ENCODE measurements around the gene PPP1CA.
A peak's percentile ranks its signal among the peaks of the same experiment; 100 is the strongest.

Gene PPP1CA

DNA sequence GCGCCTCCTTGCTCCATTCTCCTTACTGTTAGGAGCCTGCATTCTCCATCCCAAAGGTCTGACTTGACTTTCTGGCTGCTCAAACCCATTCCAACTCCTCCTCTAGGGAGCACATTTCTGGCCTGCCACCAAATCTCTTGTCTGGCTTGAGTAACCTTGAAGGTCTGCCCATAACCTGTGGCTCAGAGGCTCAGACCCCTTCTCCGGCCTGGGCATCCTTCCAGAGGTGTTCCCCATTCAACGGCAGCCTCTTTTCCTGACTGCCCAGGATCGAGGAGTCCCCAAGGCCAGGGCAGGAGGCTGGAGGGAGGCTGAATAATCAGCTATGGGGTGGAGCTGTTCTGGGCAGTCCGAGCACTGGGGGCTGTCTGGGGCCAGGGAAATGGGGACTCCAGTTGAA is 7.7 kb downstream of the PPP1CA start:
- TF ChIP-seq REST (IDR thresholded peaks at IDR 0.05; ENCODE audit: insufficient read depth in 1 of 2, low read depth in 2 of 2, low read length in 2 of 2) (no peak), POLR2AphosphoS5 (IDR thresholded peaks at IDR 0.05; ENCODE audit: low read depth, low read length) (no peak), TAF1 (IDR thresholded peaks at IDR 0.05; ENCODE audit: borderline replicate concordance, insufficient read depth, low read length) (no peak), FOXP2 (optimal IDR thresholded peaks at IDR 0.05; ENCODE audit: borderline replicate concordance, extremely low read depth, extremely low read length, insufficient read depth) (no peak), SIN3A (IDR thresholded peaks at IDR 0.05; ENCODE audit: borderline replicate concordance, insufficient read depth, low read length) (no peak)

- TF ChIP-seq POLR2AphosphoS5 (IDR thresholded peaks at IDR 0.05; ENCODE audit: low read depth, low read length): no peak
- TF ChIP-seq TAF1 (IDR thresholded peaks at IDR 0.05; ENCODE audit: borderline replicate concordance, insufficient read depth, low read length): no peak
- TF ChIP-seq FOXP2 (optimal IDR thresholded peaks at IDR 0.05; ENCODE audit: borderline replicate concordance, extremely low read depth, extremely low read length, insufficient read depth): no peak
- no peak for TF ChIP-seq REST (IDR thresholded peaks at IDR 0.05; ENCODE audit: insufficient read depth in 1 of 2, low read depth in 2 of 2, low read length in 2 of 2)
- TF ChIP-seq SIN3A (IDR thresholded peaks at IDR 0.05; ENCODE audit: borderline replicate concordance, insufficient read depth, low read length): no peak
Measured at GRCh38 chr11:67393437-67393836, 8.2 kb downstream of the PPP1CA start.

GRCh38 chr11:67392183-67392715 is 9.4 kb downstream of the PPP1CA start:
- no peak for TF ChIP-seq FOXP2 (optimal IDR thresholded peaks at IDR 0.05; ENCODE audit: borderline replicate concordance, extremely low read depth, extremely low read length, insufficient read depth)
- no peak for TF ChIP-seq REST (IDR thresholded peaks at IDR 0.05; ENCODE audit: insufficient read depth in 1 of 2, low read depth in 2 of 2, low read length in 2 of 2)
- no peak for TF ChIP-seq TAF1 (IDR thresholded peaks at IDR 0.05; ENCODE audit: borderline replicate concordance, insufficient read depth, low read length)
- TF ChIP-seq SIN3A (IDR thresholded peaks at IDR 0.05; ENCODE audit: borderline replicate concordance, insufficient read depth, low read length): no peak
- TF ChIP-seq POLR2AphosphoS5 (IDR thresholded peaks at IDR 0.05; ENCODE audit: low read depth, low read length): no peak

DNA sequence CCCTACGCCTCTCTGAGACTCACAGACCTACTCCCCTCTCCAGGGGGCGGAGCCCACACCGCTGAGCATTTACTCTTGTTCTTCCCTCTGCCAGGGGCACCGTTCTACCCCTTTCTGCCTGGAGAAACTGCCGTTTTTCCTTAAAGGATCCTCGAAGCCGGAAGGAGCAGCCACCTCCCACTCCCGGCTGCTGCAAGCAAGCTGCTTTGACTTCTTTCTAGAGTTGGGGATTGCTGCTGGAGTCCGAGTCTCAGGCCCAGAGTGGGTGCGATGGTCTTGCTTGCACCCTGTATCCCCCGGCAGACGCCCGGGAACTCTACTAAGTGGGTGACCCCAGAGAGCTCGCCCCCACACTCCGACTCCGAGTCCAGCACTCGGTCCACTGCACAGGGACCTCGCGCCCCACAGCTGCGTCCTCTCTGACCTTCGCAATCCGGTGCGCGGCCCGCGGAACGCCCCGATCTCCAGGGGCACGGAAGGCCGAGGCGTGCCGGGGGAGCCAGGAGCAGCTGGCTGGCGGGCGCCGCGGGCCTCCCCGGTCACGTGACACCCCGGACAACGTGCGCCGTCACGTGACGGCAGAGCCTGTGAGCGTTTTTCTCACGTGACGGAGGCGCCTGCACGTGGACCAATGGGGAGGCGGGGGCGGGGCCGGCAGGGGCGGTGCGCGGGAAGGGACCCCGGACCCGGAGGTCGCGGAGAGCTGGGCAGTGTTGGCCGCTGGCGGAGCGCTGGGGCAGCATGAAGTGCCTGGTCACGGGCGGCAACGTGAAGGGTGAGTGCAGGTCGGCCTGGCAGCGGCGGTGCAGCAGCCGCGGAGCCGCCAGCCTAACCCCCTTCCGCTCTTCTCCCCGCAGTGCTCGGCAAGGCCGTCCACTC is 10.1 kb downstream of the PPP1CA start, which contains the start of gene RAD9A:
TSS of gene RAD9A (plus strand) at position 683 of the 879 bp plus-strand sequence. CDS start at position 742, 59 bp downstream.
- TF ChIP-seq POLR2AphosphoS5 (IDR thresholded peaks at IDR 0.05; ENCODE audit: low read depth, low read length) (peak; percentile 64), TAF1 (IDR thresholded peaks at IDR 0.05; ENCODE audit: borderline replicate concordance, insufficient read depth, low read length) (peak; percentile 76; the same call in 1 of the 2 replicates), FOXP2 (optimal IDR thresholded peaks at IDR 0.05; ENCODE audit: borderline replicate concordance, extremely low read depth, extremely low read length, insufficient read depth) (peak; percentile 90), REST (IDR thresholded peaks at IDR 0.05; ENCODE audit: insufficient read depth in 1 of 2, low read depth in 2 of 2, low read length in 2 of 2) (no peak), SIN3A (IDR thresholded peaks at IDR 0.05; ENCODE audit: borderline replicate concordance, insufficient read depth, low read length) (peak; percentile 97)

Measured in PFSK-1 (cell line).